Liver (tissue), 9 donors: ENCODE measurements around the gene NTNG2. TPM values are rescaled to one million over a fixed set of nuclear protein-coding genes. Genes with fewer than 3 reads are reported as not detected.

Experiments used
- DNase-seq: peaks from one replicate; pipeline ENCODE4 v3.0.0-alpha.2; 2017; ENCODE audit warnings: low spot score
- H3K27ac ChIP-seq, 2 donors: one replicate each; pipeline ENCODE4 v1.7.0; 2013; ENCODE audit warnings: inconsistent platforms in 2 of 2, low read length in 2 of 2, control low read depth in 1 of 2, low read depth in 1 of 2, mild to moderate bottlenecking in 1 of 2
- H3K27me3 ChIP-seq, 4 donors: one replicate each; pipeline versions ENCODE4 v1.6.1 to v1.7.0; 2013; ENCODE audit warnings: low read length in 3 of 4, inconsistent platforms in 1 of 4, mild to moderate bottlenecking in 1 of 4, moderate library complexity in 1 of 4; ENCODE audit not compliant: control insufficient read depth in 4 of 4, insufficient read depth in 4 of 4
- H3K36me3 ChIP-seq, 4 donors: one replicate each; pipeline versions ENCODE4 v1.6.1 to v1.7.0; 2013; ENCODE audit warnings: low read length in 3 of 4, mild to moderate bottlenecking in 3 of 4, low read depth in 1 of 4, moderate library complexity in 1 of 4; ENCODE audit not compliant: control insufficient read depth in 4 of 4, insufficient read depth in 3 of 4
- H3K4me1 ChIP-seq, 4 donors: one replicate each; pipeline versions ENCODE4 v1.6.1 to v1.7.0; 2013; ENCODE audit warnings: low read length in 3 of 4, mild to moderate bottlenecking in 3 of 4, moderate library complexity in 1 of 4; ENCODE audit not compliant: control insufficient read depth in 4 of 4, insufficient read depth in 4 of 4
- H3K4me3 ChIP-seq, 3 donors: one replicate each; pipeline versions ENCODE4 v1.6.1 to v1.7.0; 2013; ENCODE audit warnings: low read length in 3 of 3, control low read depth in 1 of 3, low read depth in 1 of 3, mild to moderate bottlenecking in 1 of 3
- H3K9ac ChIP-seq, 2 donors: one replicate each; pipeline ENCODE4 v1.7.0; 2013; ENCODE audit warnings: low read length in 2 of 2, mild to moderate bottlenecking in 2 of 2, moderate library complexity in 2 of 2, control low read depth in 1 of 2, low read depth in 1 of 2
- H3K9me3 ChIP-seq, 4 donors: one replicate each; pipeline versions ENCODE4 v1.6.1 to v1.7.0; 2013; ENCODE audit warnings: low read length in 3 of 4; ENCODE audit not compliant: control insufficient read depth in 4 of 4
- EGR1 ChIP-seq, 2 donors: IDR thresholded peaks; 2 replicates each; pipeline ENCODE4 v1.6.1; 2016 to 2018; ENCODE audit warnings: antibody characterized with exemption in 2 of 2, low read depth in 2 of 2
- FOXA1 ChIP-seq: IDR thresholded peaks from 2 replicates; pipeline ENCODE4 v1.6.1; 2016; ENCODE audit warnings: antibody characterized with exemption
- FOXA2 ChIP-seq: IDR thresholded peaks from 2 replicates; pipeline ENCODE4 v1.6.1; 2016; ENCODE audit warnings: antibody characterized with exemption
- GABPA ChIP-seq, 2 donors: IDR thresholded peaks in 1 of 2; conservative IDR thresholded peaks in 1 of 2; 2 replicates each; pipeline ENCODE4 v1.6.1; 2016; ENCODE audit warnings: antibody characterized with exemption in 2 of 2, mild to moderate bottlenecking in 1 of 2, moderate library complexity in 1 of 2
- HNF4A ChIP-seq, 2 donors: conservative IDR thresholded peaks; 2 replicates each; pipeline ENCODE4 v1.6.1; 2016; ENCODE audit warnings: antibody characterized with exemption in 2 of 2, mild to moderate bottlenecking in 2 of 2
- HNF4G ChIP-seq: IDR thresholded peaks from 2 replicates; pipeline ENCODE4 v1.6.1; 2016; ENCODE audit warnings: antibody characterized with exemption
- JUND ChIP-seq, 2 donors: IDR thresholded peaks; 2 replicates each; pipeline ENCODE4 v1.6.1; 2016; ENCODE audit warnings: antibody characterized with exemption in 2 of 2
- NR2F2 ChIP-seq: IDR thresholded peaks from 2 replicates; pipeline ENCODE4 v1.6.1; 2016; ENCODE audit warnings: antibody characterized with exemption
- RAD21 ChIP-seq, 2 donors: IDR thresholded peaks; 2 replicates each; pipeline ENCODE4 v1.6.1; 2016; ENCODE audit warnings: antibody characterized with exemption in 2 of 2, mild to moderate bottlenecking in 2 of 2
- RXRA ChIP-seq, 2 donors: IDR thresholded peaks; 2 replicates each; pipeline ENCODE4 v1.6.1; 2017 to 2018; ENCODE audit warnings: antibody characterized with exemption in 2 of 2, mild to moderate bottlenecking in 1 of 2
- SP1 ChIP-seq: IDR thresholded peaks from 2 replicates; pipeline ENCODE4 v1.6.1; 2018; ENCODE audit warnings: antibody characterized with exemption, mild to moderate bottlenecking
- TAF1 ChIP-seq: conservative IDR thresholded peaks from 2 replicates; pipeline ENCODE4 v1.6.1; 2016; ENCODE audit warnings: antibody characterized with exemption, mild to moderate bottlenecking
- YY1 ChIP-seq: IDR thresholded peaks from 2 replicates; pipeline ENCODE4 v1.6.1; 2016; ENCODE audit warnings: antibody characterized with exemption, mild to moderate bottlenecking
- WGBS: extraction: QIAGEN DNeasy Blood & Tissue Kit; methylation state at CpG from one replicate; pipeline ENCODE4 v1.1.7; 2013; 5-methylcytosine and 5-hydroxymethylcytosine counted together
- polyA plus RNA-seq, 2 donors: library from polyadenylated mRNA; stranded (reverse) in 1 of 2; unstranded in 1 of 2; fragments of 200-250 nt in 1 of 2; fragments of >200 nt in 1 of 2; fragmentation: Nextera tagmentation in 1 of 2; extraction: Ambion mirVana in 1 of 2; gene quantifications; one replicate each; pipeline versions ENCODE4 v1.2.1 to v1.2.3, GENCODE V29; 2013 to 2015
- total RNA-seq, 2 donors: library from RNA; depleted of rRNA; stranded (reverse); fragments of >200 nt; gene quantifications; one replicate each; pipeline ENCODE4 v1.2.3, GENCODE V29; 2014
- TF ChIP-seq, protein P1 (sequence below): IDR thresholded peaks from 2 replicates; pipeline ENCODE4 v1.6.1; 2016; ENCODE audit warnings: antibody characterized with exemption
- TF ChIP-seq, protein P2 (sequence below): IDR thresholded peaks from 2 replicates; pipeline ENCODE4 v1.6.1; 2016; ENCODE audit warnings: antibody characterized with exemption
- TF ChIP-seq, protein P3 (sequence below): fragments of 150-350 bp; IDR thresholded peaks from 2 replicates; pipeline ENCODE4 v1.5.1; 2017; ENCODE audit warnings: improper control_type of control experiment, low read depth, low read length; ENCODE audit not compliant: missing input control
- TF ChIP-seq, protein P4 (sequence below): IDR thresholded peaks from 2 replicates; pipeline ENCODE4 v1.6.1; 2016; ENCODE audit warnings: antibody characterized with exemption, mild to moderate bottlenecking
- TF ChIP-seq, protein P5 (sequence below): IDR thresholded peaks from 2 replicates; pipeline ENCODE4 v1.6.1; 2016; ENCODE audit warnings: antibody characterized with exemption
- donor health status: healthy.
- donor health status: healthy.
- donor health status: healthy.
- donor health status: healthy.
- donor health status: healthy.

Gene NTNG2
- total and polyA plus RNA-seq, 4 donors: 0.12 to 0.42 (median 0.28) TPM; not detected in 1

DNA sequence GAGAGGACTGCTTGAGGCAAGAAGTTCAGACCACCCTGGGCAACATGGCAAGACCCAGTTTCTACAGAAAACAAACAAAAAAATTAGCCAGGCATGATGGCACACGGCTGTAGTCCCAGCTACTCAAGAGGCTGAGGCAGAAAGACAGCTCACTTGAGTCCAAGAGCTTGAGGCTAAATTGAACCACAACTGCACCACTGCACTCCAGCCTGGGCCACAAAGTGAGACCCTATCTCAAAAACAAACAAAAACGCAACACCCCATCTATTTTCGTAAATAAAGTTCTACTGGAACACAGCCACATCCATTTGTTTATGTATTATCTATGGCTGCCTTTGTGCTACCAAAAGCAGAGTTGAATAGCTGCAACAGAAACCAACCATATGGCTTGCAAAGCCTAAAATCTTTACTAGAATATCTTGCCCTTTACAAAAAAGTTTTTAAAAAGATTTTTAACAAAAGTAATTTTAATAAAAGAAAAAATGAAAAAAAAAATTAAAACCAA, 125.5 kb downstream of the NTNG2 start:
- peaks cover 0 to 2% (median 0%) of the 10 kb centered on the region in 4 donors for H3K4me1 ChIP-seq
- no peak overlapping the region for H3K9ac ChIP-seq
- DNase-seq: no peak
- no peaks in the 10 kb centered on the region for H3K27me3 ChIP-seq
- peaks cover 22 to 66% (median 48%) of the 10 kb centered on the region in 4 donors for H3K36me3 ChIP-seq
- TF ChIP-seq JUND (IDR thresholded peaks at IDR 0.05): no peak
- TF ChIP-seq RXRA (IDR thresholded peaks at IDR 0.05): no peak
- no peak for TF ChIP-seq SP1
- TF ChIP-seq GABPA (IDR thresholded peaks at IDR 0.05 in 1 of 2, conservative IDR thresholded peaks at IDR 0.05 in 1 of 2): no peak
- TF ChIP-seq, protein P1, sequence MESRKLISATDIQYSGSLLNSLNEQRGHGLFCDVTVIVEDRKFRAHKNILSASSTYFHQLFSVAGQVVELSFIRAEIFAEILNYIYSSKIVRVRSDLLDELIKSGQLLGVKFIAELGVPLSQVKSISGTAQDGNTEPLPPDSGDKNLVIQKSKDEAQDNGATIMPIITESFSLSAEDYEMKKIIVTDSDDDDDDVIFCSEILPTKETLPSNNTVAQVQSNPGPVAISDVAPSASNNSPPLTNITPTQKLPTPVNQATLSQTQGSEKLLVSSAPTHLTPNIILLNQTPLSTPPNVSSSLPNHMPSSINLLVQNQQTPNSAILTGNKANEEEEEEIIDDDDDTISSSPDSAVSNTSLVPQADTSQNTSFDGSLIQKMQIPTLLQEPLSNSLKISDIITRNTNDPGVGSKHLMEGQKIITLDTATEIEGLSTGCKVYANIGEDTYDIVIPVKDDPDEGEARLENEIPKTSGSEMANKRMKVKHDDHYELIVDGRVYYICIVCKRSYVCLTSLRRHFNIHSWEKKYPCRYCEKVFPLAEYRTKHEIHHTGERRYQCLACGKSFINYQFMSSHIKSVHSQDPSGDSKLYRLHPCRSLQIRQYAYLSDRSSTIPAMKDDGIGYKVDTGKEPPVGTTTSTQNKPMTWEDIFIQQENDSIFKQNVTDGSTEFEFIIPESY: no peak
- TF ChIP-seq YY1: no peak
- no peak for TF ChIP-seq RAD21 (IDR thresholded peaks at IDR 0.05)
- TF ChIP-seq, protein P2, sequence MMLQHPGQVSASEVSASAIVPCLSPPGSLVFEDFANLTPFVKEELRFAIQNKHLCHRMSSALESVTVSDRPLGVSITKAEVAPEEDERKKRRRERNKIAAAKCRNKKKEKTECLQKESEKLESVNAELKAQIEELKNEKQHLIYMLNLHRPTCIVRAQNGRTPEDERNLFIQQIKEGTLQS: no peak
- TF ChIP-seq HNF4A (conservative IDR thresholded peaks at IDR 0.05): no peak
- no peak for TF ChIP-seq HNF4G
- no peak for TF ChIP-seq FOXA2
- TF ChIP-seq, protein P3, sequence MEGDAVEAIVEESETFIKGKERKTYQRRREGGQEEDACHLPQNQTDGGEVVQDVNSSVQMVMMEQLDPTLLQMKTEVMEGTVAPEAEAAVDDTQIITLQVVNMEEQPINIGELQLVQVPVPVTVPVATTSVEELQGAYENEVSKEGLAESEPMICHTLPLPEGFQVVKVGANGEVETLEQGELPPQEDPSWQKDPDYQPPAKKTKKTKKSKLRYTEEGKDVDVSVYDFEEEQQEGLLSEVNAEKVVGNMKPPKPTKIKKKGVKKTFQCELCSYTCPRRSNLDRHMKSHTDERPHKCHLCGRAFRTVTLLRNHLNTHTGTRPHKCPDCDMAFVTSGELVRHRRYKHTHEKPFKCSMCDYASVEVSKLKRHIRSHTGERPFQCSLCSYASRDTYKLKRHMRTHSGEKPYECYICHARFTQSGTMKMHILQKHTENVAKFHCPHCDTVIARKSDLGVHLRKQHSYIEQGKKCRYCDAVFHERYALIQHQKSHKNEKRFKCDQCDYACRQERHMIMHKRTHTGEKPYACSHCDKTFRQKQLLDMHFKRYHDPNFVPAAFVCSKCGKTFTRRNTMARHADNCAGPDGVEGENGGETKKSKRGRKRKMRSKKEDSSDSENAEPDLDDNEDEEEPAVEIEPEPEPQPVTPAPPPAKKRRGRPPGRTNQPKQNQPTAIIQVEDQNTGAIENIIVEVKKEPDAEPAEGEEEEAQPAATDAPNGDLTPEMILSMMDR: no peak
- TF ChIP-seq NR2F2: no peak
- TF ChIP-seq FOXA1: no peak
- TF ChIP-seq, protein P4, sequence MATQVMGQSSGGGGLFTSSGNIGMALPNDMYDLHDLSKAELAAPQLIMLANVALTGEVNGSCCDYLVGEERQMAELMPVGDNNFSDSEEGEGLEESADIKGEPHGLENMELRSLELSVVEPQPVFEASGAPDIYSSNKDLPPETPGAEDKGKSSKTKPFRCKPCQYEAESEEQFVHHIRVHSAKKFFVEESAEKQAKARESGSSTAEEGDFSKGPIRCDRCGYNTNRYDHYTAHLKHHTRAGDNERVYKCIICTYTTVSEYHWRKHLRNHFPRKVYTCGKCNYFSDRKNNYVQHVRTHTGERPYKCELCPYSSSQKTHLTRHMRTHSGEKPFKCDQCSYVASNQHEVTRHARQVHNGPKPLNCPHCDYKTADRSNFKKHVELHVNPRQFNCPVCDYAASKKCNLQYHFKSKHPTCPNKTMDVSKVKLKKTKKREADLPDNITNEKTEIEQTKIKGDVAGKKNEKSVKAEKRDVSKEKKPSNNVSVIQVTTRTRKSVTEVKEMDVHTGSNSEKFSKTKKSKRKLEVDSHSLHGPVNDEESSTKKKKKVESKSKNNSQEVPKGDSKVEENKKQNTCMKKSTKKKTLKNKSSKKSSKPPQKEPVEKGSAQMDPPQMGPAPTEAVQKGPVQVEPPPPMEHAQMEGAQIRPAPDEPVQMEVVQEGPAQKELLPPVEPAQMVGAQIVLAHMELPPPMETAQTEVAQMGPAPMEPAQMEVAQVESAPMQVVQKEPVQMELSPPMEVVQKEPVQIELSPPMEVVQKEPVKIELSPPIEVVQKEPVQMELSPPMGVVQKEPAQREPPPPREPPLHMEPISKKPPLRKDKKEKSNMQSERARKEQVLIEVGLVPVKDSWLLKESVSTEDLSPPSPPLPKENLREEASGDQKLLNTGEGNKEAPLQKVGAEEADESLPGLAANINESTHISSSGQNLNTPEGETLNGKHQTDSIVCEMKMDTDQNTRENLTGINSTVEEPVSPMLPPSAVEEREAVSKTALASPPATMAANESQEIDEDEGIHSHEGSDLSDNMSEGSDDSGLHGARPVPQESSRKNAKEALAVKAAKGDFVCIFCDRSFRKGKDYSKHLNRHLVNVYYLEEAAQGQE: no peak
- no peak for TF ChIP-seq EGR1 (IDR thresholded peaks at IDR 0.05; ENCODE audit: low read depth in 2 of 2)
- TF ChIP-seq, protein P5, sequence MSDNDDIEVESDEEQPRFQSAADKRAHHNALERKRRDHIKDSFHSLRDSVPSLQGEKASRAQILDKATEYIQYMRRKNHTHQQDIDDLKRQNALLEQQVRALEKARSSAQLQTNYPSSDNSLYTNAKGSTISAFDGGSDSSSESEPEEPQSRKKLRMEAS: no peak
- no peak for TF ChIP-seq TAF1
- WGBS: 84% methylated on average over 3 of the region's 3 CpGs
- no peaks in the 10 kb centered on the region for H3K9me3 ChIP-seq
- H3K4me3 ChIP-seq: no peak overlapping the region
- no peak overlapping the region for H3K27ac ChIP-seq
